Upper lobe of left lung (tissue), 4 donors: ENCODE results near the gene C10orf88.

Experiments
- EP300 ChIP-seq, 4 donors: sonication (generic); formaldehyde crosslinking; IDR thresholded peaks; one replicate each; pipeline ENCODE4 v1.5.1; 2017; ENCODE audit warnings: antibody characterized with exemption in 4 of 4, control low read depth in 2 of 4
- TF ChIP-seq, protein P1 (sequence below), 6 experiments: fragments of 450-650 bp in 4 of 6; fragments of 200-600 bp in 2 of 6; sonication (generic) in 2 of 6; IDR thresholded peaks; one replicate each; pipeline ENCODE4 v1.5.1; 2016 to 2019; ENCODE audit warnings: antibody characterized with exemption in 6 of 6

GRCh38 chr10:122949296-122949695 is 4.7 kb downstream of the C10orf88 start:
- TF ChIP-seq, protein P1, sequence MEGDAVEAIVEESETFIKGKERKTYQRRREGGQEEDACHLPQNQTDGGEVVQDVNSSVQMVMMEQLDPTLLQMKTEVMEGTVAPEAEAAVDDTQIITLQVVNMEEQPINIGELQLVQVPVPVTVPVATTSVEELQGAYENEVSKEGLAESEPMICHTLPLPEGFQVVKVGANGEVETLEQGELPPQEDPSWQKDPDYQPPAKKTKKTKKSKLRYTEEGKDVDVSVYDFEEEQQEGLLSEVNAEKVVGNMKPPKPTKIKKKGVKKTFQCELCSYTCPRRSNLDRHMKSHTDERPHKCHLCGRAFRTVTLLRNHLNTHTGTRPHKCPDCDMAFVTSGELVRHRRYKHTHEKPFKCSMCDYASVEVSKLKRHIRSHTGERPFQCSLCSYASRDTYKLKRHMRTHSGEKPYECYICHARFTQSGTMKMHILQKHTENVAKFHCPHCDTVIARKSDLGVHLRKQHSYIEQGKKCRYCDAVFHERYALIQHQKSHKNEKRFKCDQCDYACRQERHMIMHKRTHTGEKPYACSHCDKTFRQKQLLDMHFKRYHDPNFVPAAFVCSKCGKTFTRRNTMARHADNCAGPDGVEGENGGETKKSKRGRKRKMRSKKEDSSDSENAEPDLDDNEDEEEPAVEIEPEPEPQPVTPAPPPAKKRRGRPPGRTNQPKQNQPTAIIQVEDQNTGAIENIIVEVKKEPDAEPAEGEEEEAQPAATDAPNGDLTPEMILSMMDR (IDR thresholded peaks at IDR 0.05) = no peak
- no peak for TF ChIP-seq EP300 (IDR thresholded peaks at IDR 0.05)
